GM21529 (cell line): ENCODE data around the gene C11orf24.
A peak's percentile ranks its signal among the peaks of the same experiment; 100 is the strongest.

Experiments used
- ATAC-seq: cut with Tn5 transposase; IDR thresholded peaks from one replicate; pipeline ENCODE4 v1.9.1; 2021; ENCODE audit not compliant: unreplicated experiment

The C11orf24 gene

GRCh38 chr11:68271023-68271780 lies 571 bp downstream of the C11orf24 start:
- ATAC-seq = peak; percentile 2

- ATAC-seq = no peak
Observed at GRCh38 chr11:68270196-68271022, 1.4 kb downstream of the C11orf24 start.

GRCh38 chr11:68269414-68270081 lies 2.2 kb downstream of the C11orf24 start:
- ATAC-seq = no peak

GRCh38 chr11:68267881-68268240 lies 3.9 kb downstream of the C11orf24 start:
- ATAC-seq = no peak

- ATAC-seq = no peak
Observed at GRCh38 chr11:68266936-68267880, 4.6 kb downstream of the C11orf24 start.

- ATAC-seq = peak; percentile 66
Observed at GRCh38 chr11:68266121-68266891, 5.5 kb downstream of the C11orf24 start.

- ATAC-seq = no peak
Observed at GRCh38 chr11:68264741-68265540, 6.8 kb downstream of the C11orf24 start.

GRCh38 chr11:68264244-68264643 lies 7.5 kb downstream of the C11orf24 start:
- no peak for ATAC-seq

- no peak for ATAC-seq
Observed at GRCh38 chr11:68263444-68264035, 8.2 kb downstream of the C11orf24 start.

- no peak for ATAC-seq
Observed at GRCh38 chr11:68262544-68262827, 9.3 kb downstream of the C11orf24 start.

- ATAC-seq = no peak
Observed at GRCh38 chr11:68261749-68262543, 9.8 kb downstream of the C11orf24 start.

GRCh38 chr11:68261006-68261405 lies 10.8 kb downstream of the C11orf24 start:
- no peak for ATAC-seq

GRCh38 chr11:68260484-68260883 lies 11.3 kb downstream of the C11orf24 start:
- no peak for ATAC-seq

GRCh38 chr11:68259122-68259959 lies 12.4 kb downstream of the C11orf24 start:
- ATAC-seq = no peak

GRCh38 chr11:68258363-68258765 lies 13.4 kb downstream of the C11orf24 start:
- ATAC-seq = no peak

GRCh38 chr11:68257477-68258362 lies 14.1 kb downstream of the C11orf24 start:
- no peak for ATAC-seq
